GM21367 (cell line): Measurements from ENCODE around the gene C1orf167.

ENCODE experiments used
- ATAC-seq: cut with Tn5 transposase; IDR thresholded peaks from one replicate; pipeline ENCODE4 v1.9.1; 2021; ENCODE audit not compliant: unreplicated experiment

C1orf167 gene

DNA sequence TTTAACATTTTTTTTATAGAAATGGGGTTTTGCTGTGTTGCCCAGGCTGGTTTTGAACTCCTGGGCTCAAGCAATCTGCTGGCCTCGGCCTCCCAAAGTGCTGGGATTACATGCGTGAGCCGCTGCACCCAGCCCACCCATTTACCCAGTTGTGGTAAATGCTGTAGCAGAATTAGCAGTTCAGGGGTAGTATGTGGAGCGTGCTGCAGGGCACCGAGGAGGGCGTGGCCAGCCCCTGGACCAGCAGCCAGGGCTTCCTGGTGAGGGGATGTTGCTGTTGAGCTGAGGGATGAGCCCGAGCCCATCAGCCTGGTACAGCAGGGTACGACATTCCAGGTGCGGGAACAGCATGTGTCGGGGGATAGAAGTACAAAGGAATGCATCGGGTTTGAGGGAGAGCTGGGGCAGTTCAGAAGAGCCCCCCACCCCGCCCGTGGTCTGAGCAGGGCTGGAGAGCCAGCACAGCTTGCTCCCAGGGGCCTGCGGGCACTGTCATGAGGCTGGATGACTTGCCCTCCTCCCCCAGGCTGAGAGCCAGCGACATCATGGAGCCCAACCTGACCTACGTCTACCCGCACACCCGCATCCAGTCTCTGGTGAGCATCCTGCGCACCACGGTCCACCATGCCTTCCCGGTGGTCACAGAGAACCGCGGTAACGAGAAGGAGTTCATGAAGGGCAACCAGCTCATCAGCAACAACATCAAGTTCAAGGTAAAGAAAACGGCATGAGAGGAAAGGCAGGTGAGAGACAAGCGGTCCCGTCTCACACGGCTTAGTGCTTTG lies 73.6 kb downstream of the C1orf167 start:
- no peak for ATAC-seq

DNA sequence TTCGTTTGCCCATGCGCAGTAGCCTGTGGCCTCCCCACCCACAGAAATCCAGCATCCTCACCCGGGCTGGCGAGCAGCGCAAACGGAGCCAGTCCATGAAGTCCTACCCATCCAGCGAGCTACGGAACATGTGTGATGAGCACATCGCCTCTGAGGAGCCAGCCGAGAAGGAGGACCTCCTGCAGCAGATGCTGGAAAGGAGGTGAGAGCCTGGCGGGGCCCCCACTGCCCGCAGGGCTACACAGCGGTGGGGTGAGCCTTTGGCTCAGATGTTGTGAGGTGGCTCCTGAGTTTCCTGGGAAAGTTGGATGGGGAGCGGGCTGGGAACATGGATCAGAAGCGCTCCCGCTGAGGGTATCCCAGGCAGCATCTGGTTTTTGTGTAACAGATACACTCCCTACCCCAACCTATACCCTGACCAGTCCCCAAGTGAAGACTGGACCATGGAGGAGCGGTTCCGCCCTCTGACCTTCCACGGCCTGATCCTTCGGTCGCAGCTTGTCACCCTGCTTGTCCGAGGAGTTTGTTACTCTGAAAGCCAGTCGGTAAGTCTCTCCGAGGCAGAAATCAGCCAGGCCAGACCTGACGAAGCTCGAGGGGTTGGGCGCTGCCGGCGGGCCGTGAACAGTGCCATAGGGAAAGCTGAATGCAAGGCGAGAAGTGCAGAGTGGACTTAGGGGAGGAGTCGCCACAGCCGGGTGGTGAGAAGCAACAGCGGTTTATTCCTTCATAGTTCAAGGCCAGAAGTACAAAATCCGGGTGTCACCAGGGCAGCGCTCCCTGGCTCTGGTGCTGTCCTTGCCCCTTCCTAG lies 75.2 kb downstream of the C1orf167 start:
- no peak for ATAC-seq

DNA sequence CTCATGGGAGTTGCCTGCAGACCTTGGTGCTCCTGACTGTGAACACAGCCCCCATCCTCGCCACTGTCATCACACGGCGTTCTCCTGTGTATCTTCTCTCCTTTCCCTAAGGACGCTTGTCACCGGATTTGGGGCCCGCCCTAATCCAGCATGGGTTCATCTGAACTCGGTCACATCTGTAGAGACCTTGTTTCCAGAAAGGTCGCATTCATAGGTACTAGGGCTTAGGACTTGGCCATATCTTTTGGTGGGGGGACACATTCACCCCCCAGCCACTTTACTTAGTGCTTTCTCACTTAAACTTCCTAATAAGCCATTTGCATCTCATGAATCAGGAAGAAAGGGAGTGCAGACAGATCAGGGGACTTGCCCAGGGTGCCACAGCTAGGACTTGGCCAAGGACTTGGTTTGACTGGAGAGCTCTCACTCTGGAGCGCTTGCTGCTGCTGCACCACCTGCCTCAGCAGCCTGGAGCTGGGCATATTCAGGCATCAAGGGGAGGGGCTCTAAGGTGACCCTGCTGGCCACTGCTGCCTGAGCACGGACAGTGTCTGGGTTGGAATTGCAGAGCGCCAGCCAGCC lies 75.9 kb downstream of the C1orf167 start:
- ATAC-seq: no peak

DNA sequence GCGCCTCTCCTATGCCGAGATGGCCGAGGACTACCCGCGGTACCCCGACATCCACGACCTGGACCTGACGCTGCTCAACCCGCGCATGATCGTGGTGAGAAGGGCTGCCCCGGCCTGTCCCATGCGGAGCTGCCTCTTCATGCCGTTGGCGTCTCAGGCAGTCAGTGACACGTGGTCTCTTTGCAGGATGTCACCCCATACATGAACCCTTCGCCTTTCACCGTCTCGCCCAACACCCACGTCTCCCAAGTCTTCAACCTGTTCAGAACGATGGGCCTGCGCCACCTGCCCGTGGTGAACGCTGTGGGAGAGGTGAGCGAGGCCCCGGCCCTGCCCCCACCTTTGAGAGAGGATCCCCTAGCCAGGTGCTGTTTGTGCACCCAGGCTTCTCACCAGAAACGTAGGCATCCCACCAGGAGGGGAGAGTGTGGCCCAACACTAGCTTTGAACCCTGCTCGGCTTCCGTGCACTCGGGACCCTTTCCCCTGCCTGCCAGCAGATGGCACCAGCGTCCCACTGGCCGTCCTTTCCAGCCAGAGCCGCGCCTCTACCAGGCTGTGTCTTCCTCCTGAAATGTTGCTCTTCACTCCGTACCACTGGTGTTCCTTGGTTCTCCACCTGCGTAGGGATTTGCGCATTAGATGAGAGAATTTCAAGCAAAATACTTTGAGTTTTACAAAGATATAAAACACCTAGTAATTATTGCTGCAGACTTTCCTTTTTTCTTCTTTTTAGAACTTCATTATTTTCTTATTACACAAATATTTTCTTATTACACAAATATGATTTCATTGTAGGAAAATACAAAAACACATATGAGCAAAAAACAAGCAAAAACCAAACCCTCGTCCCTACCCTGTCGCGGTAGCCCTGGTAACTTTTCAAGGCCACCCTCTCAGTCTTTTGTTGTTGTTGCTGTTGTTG lies 76.6 kb downstream of the C1orf167 start:
- no peak for ATAC-seq
